Activated CD4-positive, alpha-beta memory T cell treated with anti-CD3 and anti-CD28 coated beads, Interleukin-2, amount 10 ng/mL, durations not matched to agents 7 days and 5 days (primary cell): ENCODE measurements around the gene CAD. TPM values are rescaled to one million over a fixed set of nuclear protein-coding genes. Genes with fewer than 3 reads are reported as not detected.
A peak's percentile ranks its signal among the peaks of the same experiment; 100 is the strongest.

ENCODE experiments used
- CTCF ChIA-PET: fragments of 350-600 bp; sonication (Branson Sonifier 250); formaldehyde crosslinking; loops from one replicate; lab custom pipeline; 2021; ENCODE audit warnings: antibody characterized with exemption, inconsistent platforms; lab: Charles Lee
- POLR2A ChIA-PET: fragments of 350-600 bp; sonication (Branson Sonifier 250); formaldehyde crosslinking; loops from one replicate; lab custom pipeline; 2021; ENCODE audit warnings: antibody characterized with exemption; lab: Charles Lee
- DNase-seq: peaks from one replicate; pipeline ENCODE4 v3.0.0-alpha.2; 2020
- H3K27ac Mint-ChIP-seq: one replicate; pipeline ENCODE4 v1.8.0; 2021; ENCODE audit warnings: mild to moderate bottlenecking, mixed read lengths
- H3K27me3 Mint-ChIP-seq: one replicate; pipeline ENCODE4 v1.8.0; 2021; ENCODE audit warnings: mixed read lengths
- H3K36me3 Mint-ChIP-seq: one replicate; pipeline ENCODE4 v1.8.0; 2021; ENCODE audit warnings: low read depth, mixed read lengths
- H3K4me1 Mint-ChIP-seq: one replicate; pipeline ENCODE4 v1.8.0; 2021; ENCODE audit warnings: mixed read lengths
- H3K4me3 Mint-ChIP-seq: one replicate; pipeline ENCODE4 v1.8.0; 2021; ENCODE audit warnings: mild to moderate bottlenecking, mixed read lengths
- H3K9me3 Mint-ChIP-seq: one replicate; pipeline ENCODE4 v1.8.0; 2021; ENCODE audit warnings: mixed read lengths
- total RNA-seq, 2 experiments: library from RNA; stranded (reverse); gene quantifications; one replicate each; pipeline ENCODE4 v1.2.3, GENCODE V29; 2021

The CAD gene
- total RNA-seq, 2 experiments from 2014 or later = 39.7 TPM

GRCh38 chr2:27218614-27219013 is 1.4 kb downstream of the CAD start:
- Mint-ChIP-seq H3K36me3 (peaks cover 65% of the 10 kb centered on the region), H3K27me3 (no peaks in the 10 kb centered on the region), H3K27ac (peak overlapping the region; percentile 88), H3K4me3 (peak overlapping the region; percentile 93), H3K9me3 (no peaks in the 10 kb centered on the region), H3K4me1 (peaks cover 48% of the 10 kb centered on the region)
- CTCF ChIA-PET = interaction anchor here (1.4 to 2.9 kb wide), 2 partner anchors 62 to 84 kb away, joined by 4 to 8 read pairs; no protein-coding TSS in a partner anchor
- no peak for DNase-seq
- POLR2A ChIA-PET = interaction anchor here (1.4 to 1.6 kb wide), 2 partner anchors 21 to 85 kb away, joined by 3 read pairs; no protein-coding TSS in a partner anchor

- H3K36me3 Mint-ChIP-seq = peaks cover 66% of the 10 kb centered on the region
- H3K4me3 Mint-ChIP-seq = no peak overlapping the region
- POLR2A ChIA-PET = interaction anchor here (1.3 to 1.6 kb wide), 4 partner anchors 8 to 86 kb away, joined by 3 to 5 read pairs (median 3); partner anchors contain the start of gene ATRAID
- no peaks in the 10 kb centered on the region for H3K9me3 Mint-ChIP-seq
- DNase-seq = no peak
- peak overlapping the region; percentile 88 for H3K27ac Mint-ChIP-seq
- peaks cover 45% of the 10 kb centered on the region for H3K4me1 Mint-ChIP-seq
- H3K27me3 Mint-ChIP-seq = no peaks in the 10 kb centered on the region
- CTCF ChIA-PET = interaction anchor here (1.2 to 2.9 kb wide), 2 partner anchors 30 to 61 kb away, joined by 4 to 8 read pairs; no protein-coding TSS in a partner anchor
Measured at GRCh38 chr2:27219091-27219490, 1.9 kb downstream of the CAD start.

DNA sequence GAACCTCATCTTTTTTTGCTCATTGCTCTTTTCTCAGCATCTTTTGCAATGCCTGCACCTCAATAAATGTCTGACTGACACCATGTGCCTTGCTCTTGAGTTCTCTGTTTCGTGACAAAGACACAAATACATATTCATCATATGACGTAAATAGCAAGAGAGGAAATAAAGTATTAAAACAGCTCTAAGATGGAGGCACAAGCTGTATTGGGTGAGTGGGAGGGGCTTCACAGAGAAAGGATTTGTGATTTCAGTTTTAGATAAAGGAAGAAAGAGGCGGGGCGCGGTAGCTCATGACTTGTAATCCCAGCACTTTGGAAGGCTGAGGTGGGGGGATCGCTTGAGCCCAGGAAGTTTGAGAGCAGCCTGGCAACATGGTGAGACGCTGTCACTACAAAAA is 2.9 kb downstream of the CAD start:
- H3K27me3 Mint-ChIP-seq = no peaks in the 10 kb centered on the region
- no peak overlapping the region for H3K4me3 Mint-ChIP-seq
- no peak for DNase-seq
- ChIA-PET CTCF (interaction anchor here (1.0 to 2.9 kb wide), 3 partner anchors 29 to 86 kb away, joined by 3 to 8 read pairs (median 4); partner anchors contain the start of gene PREB), POLR2A (interaction anchor here (0.6 to 1.6 kb wide), 4 partner anchors 9 to 135 kb away, joined by 3 to 5 read pairs (median 3); partner anchors contain the start of gene ATRAID)
- H3K4me1 Mint-ChIP-seq = peaks cover 43% of the 10 kb centered on the region
- H3K27ac Mint-ChIP-seq = no peak overlapping the region
- H3K9me3 Mint-ChIP-seq = no peaks in the 10 kb centered on the region
- peaks cover 71% of the 10 kb centered on the region for H3K36me3 Mint-ChIP-seq

GRCh38 chr2:27221166-27221565 is 4.0 kb downstream of the CAD start:
- DNase-seq = no peak
- POLR2A ChIA-PET = interaction anchor here (0.8 kb wide), 1 partner anchor 9 kb away, joined by 4 read pairs; the partner anchor contains the start of gene SLC5A6
- peaks cover 67% of the 10 kb centered on the region for H3K36me3 Mint-ChIP-seq
- H3K27ac Mint-ChIP-seq = peak overlapping the region; percentile 24
- no peaks in the 10 kb centered on the region for H3K9me3 Mint-ChIP-seq
- H3K27me3 Mint-ChIP-seq = no peaks in the 10 kb centered on the region
- H3K4me1 Mint-ChIP-seq = peaks cover 41% of the 10 kb centered on the region
- CTCF ChIA-PET = no interaction called here
- H3K4me3 Mint-ChIP-seq = no peak overlapping the region

DNA sequence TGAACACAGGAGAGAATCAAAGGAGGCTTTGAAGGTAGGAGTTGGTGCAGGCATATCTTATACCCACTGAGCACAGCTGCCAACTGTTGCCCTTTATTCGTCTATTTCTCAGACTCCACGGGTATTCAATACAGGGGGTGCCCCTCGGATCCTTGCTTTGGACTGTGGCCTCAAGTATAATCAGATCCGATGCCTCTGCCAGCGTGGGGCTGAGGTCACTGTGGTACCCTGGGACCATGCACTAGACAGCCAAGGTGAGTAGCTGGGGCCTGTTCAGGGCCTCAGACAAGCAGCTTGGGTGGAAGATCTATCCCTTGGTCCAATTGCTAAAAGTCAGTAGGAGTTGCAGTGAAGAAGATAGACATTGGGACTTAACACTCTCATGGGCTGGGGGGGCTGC is 5.2 kb downstream of the CAD start:
- no peak overlapping the region for H3K4me3 Mint-ChIP-seq
- H3K4me1 Mint-ChIP-seq = peaks cover 30% of the 10 kb centered on the region
- peaks cover 68% of the 10 kb centered on the region for H3K36me3 Mint-ChIP-seq
- no peaks in the 10 kb centered on the region for H3K9me3 Mint-ChIP-seq
- ChIA-PET POLR2A (interaction anchor here (1.3 kb wide), 1 partner anchor 10 kb away, joined by 4 read pairs; the partner anchor contains the start of genes ATRAID and SLC5A6), CTCF (no interaction called here)
- H3K27me3 Mint-ChIP-seq = no peaks in the 10 kb centered on the region
- no peak for DNase-seq
- no peak overlapping the region for H3K27ac Mint-ChIP-seq

DNA sequence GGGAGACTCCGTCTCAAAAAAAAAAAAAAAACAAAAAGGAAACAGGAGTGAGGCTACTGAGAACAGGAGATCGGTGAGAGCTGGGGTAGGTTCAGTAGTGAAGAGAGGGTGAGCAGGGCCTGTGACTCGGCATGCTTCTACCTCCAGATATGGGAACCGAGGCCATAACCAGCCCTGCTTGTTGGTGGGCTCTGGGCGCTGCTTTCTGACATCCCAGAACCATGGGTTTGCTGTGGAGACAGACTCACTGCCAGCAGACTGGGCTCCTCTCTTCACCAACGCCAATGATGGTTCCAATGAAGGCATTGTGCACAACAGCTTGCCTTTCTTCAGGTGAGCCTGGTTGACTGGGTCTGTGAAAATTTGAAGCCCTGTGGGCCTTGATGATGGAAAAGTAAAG is 6.2 kb downstream of the CAD start:
- no peak overlapping the region for H3K4me3 Mint-ChIP-seq
- no peaks in the 10 kb centered on the region for H3K9me3 Mint-ChIP-seq
- H3K27ac Mint-ChIP-seq = no peak overlapping the region
- no peak for DNase-seq
- H3K36me3 Mint-ChIP-seq = peaks cover 69% of the 10 kb centered on the region
- peaks cover 19% of the 10 kb centered on the region for H3K4me1 Mint-ChIP-seq
- ChIA-PET POLR2A (interaction anchor here (1.0 kb wide), 1 partner anchor 9 kb away, joined by 3 read pairs; no protein-coding TSS in a partner anchor), CTCF (no interaction called here)
- no peaks in the 10 kb centered on the region for H3K27me3 Mint-ChIP-seq

GRCh38 chr2:27225526-27225925 is 8.4 kb downstream of the CAD start:
- Mint-ChIP-seq H3K4me3 (no peak overlapping the region), H3K9me3 (no peaks in the 10 kb centered on the region), H3K4me1 (peaks cover 5% of the 10 kb centered on the region), H3K36me3 (peaks cover 65% of the 10 kb centered on the region), H3K27ac (no peak overlapping the region), H3K27me3 (no peaks in the 10 kb centered on the region)
- ChIA-PET CTCF (no interaction called here), POLR2A (interaction anchor here (1.9 kb wide), 1 partner anchor 174 kb away, joined by 4 read pairs; the partner anchor contains the start of gene AGBL5)
- no peak for DNase-seq

GRCh38 chr2:27227501-27227900 is 10.3 kb downstream of the CAD start:
- Mint-ChIP-seq H3K9me3 (no peaks in the 10 kb centered on the region), H3K36me3 (peaks cover 66% of the 10 kb centered on the region), H3K4me1 (no peaks in the 10 kb centered on the region), H3K4me3 (no peak overlapping the region), H3K27me3 (no peaks in the 10 kb centered on the region), H3K27ac (no peak overlapping the region)
- DNase-seq = no peak
- ChIA-PET CTCF (no interaction called here), POLR2A (no interaction called here)

- Mint-ChIP-seq H3K4me3 (no peak overlapping the region), H3K36me3 (peaks cover 74% of the 10 kb centered on the region), H3K4me1 (no peaks in the 10 kb centered on the region), H3K9me3 (no peaks in the 10 kb centered on the region), H3K27me3 (no peaks in the 10 kb centered on the region), H3K27ac (no peak overlapping the region)
- CTCF ChIA-PET = interaction anchor here (0.7 to 1.4 kb wide), 4 partner anchors 10 to 270 kb away, joined by 3 to 5 read pairs (median 3); no protein-coding TSS in a partner anchor
- POLR2A ChIA-PET = interaction anchor here (0.7 to 1.8 kb wide), 4 partner anchors 8 to 16 kb away, joined by 3 to 5 read pairs (median 4); no protein-coding TSS in a partner anchor
- DNase-seq = no peak
Measured at GRCh38 chr2:27231921-27232320, 14.8 kb downstream of the CAD start.

DNA sequence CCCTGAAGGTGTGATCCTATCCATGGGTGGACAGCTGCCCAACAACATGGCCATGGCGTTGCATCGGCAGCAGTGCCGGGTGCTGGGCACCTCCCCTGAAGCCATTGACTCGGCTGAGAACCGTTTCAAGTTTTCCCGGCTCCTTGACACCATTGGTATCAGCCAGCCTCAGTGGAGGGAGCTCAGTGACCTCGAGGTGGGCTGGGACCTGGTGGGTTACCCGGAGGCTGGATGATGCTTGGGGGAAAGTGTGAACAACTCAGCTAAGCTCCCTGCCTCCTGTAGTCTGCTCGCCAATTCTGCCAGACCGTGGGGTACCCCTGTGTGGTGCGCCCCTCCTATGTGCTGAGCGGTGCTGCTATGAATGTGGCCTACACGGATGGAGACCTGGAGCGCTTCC is 16.2 kb downstream of the CAD start:
- Mint-ChIP-seq H3K36me3 (peaks cover 74% of the 10 kb centered on the region), H3K4me3 (no peak overlapping the region), H3K9me3 (no peaks in the 10 kb centered on the region), H3K27ac (no peak overlapping the region), H3K27me3 (no peaks in the 10 kb centered on the region), H3K4me1 (no peaks in the 10 kb centered on the region)
- DNase-seq = no peak
- ChIA-PET CTCF (interaction anchor here (0.5 to 1.5 kb wide), 2 partner anchors 32 to 64 kb away, joined by 3 read pairs; no protein-coding TSS in a partner anchor), POLR2A (interaction anchor here (1.4 to 1.8 kb wide), 2 partner anchors 8 to 15 kb away, joined by 4 to 5 read pairs; no protein-coding TSS in a partner anchor)

DNA sequence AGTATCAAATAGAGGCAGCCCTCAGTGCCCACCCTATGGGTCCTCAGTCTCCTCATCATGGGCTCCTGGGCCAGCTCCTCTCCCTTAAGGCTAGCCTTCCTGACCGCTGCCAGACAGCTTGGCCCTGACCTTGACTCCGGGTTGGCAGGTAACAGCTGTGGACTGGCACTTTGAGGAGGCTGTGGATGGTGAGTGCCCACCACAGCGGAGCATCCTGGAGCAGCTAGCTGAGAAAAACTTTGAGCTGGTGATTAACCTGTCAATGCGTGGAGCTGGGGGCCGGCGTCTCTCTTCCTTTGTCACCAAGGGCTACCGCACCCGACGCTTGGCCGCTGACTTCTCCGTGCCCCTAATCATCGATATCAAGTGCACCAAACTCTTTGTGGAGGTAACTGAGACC is 19.0 kb downstream of the CAD start:
- H3K36me3 Mint-ChIP-seq = peaks cover 84% of the 10 kb centered on the region
- no peak for DNase-seq
- no peak overlapping the region for H3K4me3 Mint-ChIP-seq
- no peaks in the 10 kb centered on the region for H3K4me1 Mint-ChIP-seq
- POLR2A ChIA-PET = interaction anchor here (2.0 kb wide), 1 partner anchor 12 kb away, joined by 5 read pairs; no protein-coding TSS in a partner anchor
- CTCF ChIA-PET = interaction anchor here (1.3 kb wide), 1 partner anchor 44 kb away, joined by 5 read pairs; no protein-coding TSS in a partner anchor
- H3K27me3 Mint-ChIP-seq = no peaks in the 10 kb centered on the region
- no peak overlapping the region for H3K27ac Mint-ChIP-seq
- H3K9me3 Mint-ChIP-seq = no peaks in the 10 kb centered on the region

DNA sequence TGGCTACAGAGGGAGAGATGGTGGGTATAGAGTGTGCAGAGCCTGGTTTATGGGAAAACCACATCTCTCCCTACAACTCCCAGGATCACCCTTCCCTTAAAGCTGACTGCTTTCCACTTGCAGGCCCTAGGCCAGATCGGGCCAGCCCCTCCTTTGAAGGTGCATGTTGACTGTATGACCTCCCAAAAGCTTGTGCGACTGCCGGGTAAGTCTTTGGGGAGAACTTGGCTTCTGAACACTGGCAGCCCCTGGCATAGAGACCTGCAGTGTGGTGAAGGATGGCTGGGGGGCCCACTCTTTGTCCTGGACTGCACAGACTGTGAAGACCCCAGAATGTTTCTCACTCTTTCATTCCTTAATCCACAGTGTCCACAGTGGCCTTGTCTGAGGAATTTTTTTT is 19.5 kb downstream of the CAD start:
- Mint-ChIP-seq H3K4me3 (no peak overlapping the region), H3K27ac (no peak overlapping the region), H3K27me3 (no peaks in the 10 kb centered on the region), H3K36me3 (peaks cover 81% of the 10 kb centered on the region), H3K4me1 (no peaks in the 10 kb centered on the region), H3K9me3 (no peaks in the 10 kb centered on the region)
- ChIA-PET POLR2A (interaction anchor here (2.0 kb wide), 1 partner anchor 12 kb away, joined by 5 read pairs; no protein-coding TSS in a partner anchor), CTCF (no interaction called here)
- no peak for DNase-seq

- ChIA-PET POLR2A (no interaction called here), CTCF (no interaction called here)
- H3K4me3 Mint-ChIP-seq = no peak overlapping the region
- no peaks in the 10 kb centered on the region for H3K27me3 Mint-ChIP-seq
- no peaks in the 10 kb centered on the region for H3K9me3 Mint-ChIP-seq
- no peak for DNase-seq
- H3K36me3 Mint-ChIP-seq = peaks cover 78% of the 10 kb centered on the region
- H3K4me1 Mint-ChIP-seq = peaks cover 4% of the 10 kb centered on the region
- H3K27ac Mint-ChIP-seq = no peak overlapping the region
Measured at GRCh38 chr2:27237341-27237945, 20.3 kb downstream of the CAD start.
